Transverse colon (tissue), 4 donors: ENCODE measurements around the gene PDE9A. TPM values are rescaled to one million over a fixed set of nuclear protein-coding genes. Genes with fewer than 3 reads are reported as not detected.

Source experiments
- DNase-seq: peaks from one replicate; pipeline ENCODE4 v3.0.0-alpha.2; 2019
- H3K27ac ChIP-seq, 4 donors: fragments of 200-600 bp; sonication (generic); 2 replicates each; pipeline ENCODE4 v1.5.1; 2016 to 2018; ENCODE audit warnings: inconsistent platforms in 4 of 4
- H3K27me3 ChIP-seq: fragments of 200-600 bp; sonication (generic); 2 replicates; pipeline ENCODE4 v1.5.1; 2017; ENCODE audit warnings: inconsistent platforms
- H3K36me3 ChIP-seq, 4 donors: fragments of 200-600 bp; sonication (generic); 2 replicates each; pipeline ENCODE4 v1.5.1; 2017 to 2019; ENCODE audit warnings: inconsistent platforms in 4 of 4
- H3K4me1 ChIP-seq, 4 donors: fragments of 200-600 bp; sonication (generic); 2 replicates each; pipeline ENCODE4 v1.5.1; 2017 to 2020; ENCODE audit warnings: inconsistent platforms in 4 of 4
- H3K4me3 ChIP-seq, 4 donors: fragments of 200-600 bp; sonication (generic); 1 replicate in 1 of 4; 2 replicates in 3 of 4; pipeline versions ENCODE4 v1.5.1 to v1.6.1; 2017 to 2019; ENCODE audit warnings: inconsistent platforms in 4 of 4
- H3K9me3 ChIP-seq, 2 donors: fragments of 200-600 bp; sonication (generic); 2 replicates each; pipeline ENCODE4 v1.5.1; 2017 to 2019; ENCODE audit warnings: inconsistent platforms in 2 of 2
- EP300 ChIP-seq: sonication (generic); formaldehyde crosslinking; IDR thresholded peaks from one replicate; pipeline ENCODE4 v1.6.1; 2017; ENCODE audit warnings: antibody characterized with exemption, low read depth
- POLR2A ChIP-seq: fragments of 450-650 bp; IDR thresholded peaks from one replicate; pipeline ENCODE4 v1.6.1; 2016; ENCODE audit warnings: antibody characterized with exemption, mild to moderate bottlenecking, moderate library complexity
- POLR2AphosphoS5 ChIP-seq, 3 donors: sonication (generic); formaldehyde crosslinking; IDR thresholded peaks; one replicate each; pipeline ENCODE4 v1.6.1; 2016; ENCODE audit warnings: antibody characterized with exemption in 3 of 3
- WGBS, 2 donors: methylation state at CpG; one replicate each; pipeline ENCODE4 v1.1.5; 2018; ENCODE audit warnings: low coverage in 1 of 2; 5-methylcytosine and 5-hydroxymethylcytosine counted together
- in situ Hi-C, 4 donors: fragments of 200-750 bp; cut with MboI; loops; one replicate each; pipeline versions ENCODE4 v1.15.0 to v1.15.1; 2017; ENCODE audit warnings: low sequenced_read_pairs in 3 of 4, low pct_ligation_motif_present in 1 of 4, low pct_unique_long_range_greater_than_20kb in 1 of 4
- intact Hi-C: fragments of 100-400 bp; cut with DNase I; formaldehyde crosslinking; loops from one replicate; pipeline ENCODE4 v1.15.1; 2023; ENCODE audit warnings: low total_unique reads
- total RNA-seq, 4 donors: library from RNA; depleted of rRNA; stranded (reverse); fragments of >200 nt; gene quantifications; one replicate each; pipeline ENCODE4 v1.1.0, GENCODE V29; 2016
- TF ChIP-seq, protein P1 (sequence below), 5 experiments: fragments of 200-600 bp in 3 of 5; fragments of 450-650 bp in 2 of 5; sonication (generic) in 3 of 5; IDR thresholded peaks; 1 replicate in 2 of 5; 2 replicates in 3 of 5; pipeline ENCODE4 v1.5.1; 2016 to 2017; ENCODE audit warnings: antibody characterized with exemption in 5 of 5, inconsistent platforms in 3 of 5, mild to moderate bottlenecking in 2 of 5, moderate library complexity in 1 of 5

PDE9A gene
- total RNA-seq, 4 donors from 2014 or later: 65.7 to 673 (median 364) TPM

DNA sequence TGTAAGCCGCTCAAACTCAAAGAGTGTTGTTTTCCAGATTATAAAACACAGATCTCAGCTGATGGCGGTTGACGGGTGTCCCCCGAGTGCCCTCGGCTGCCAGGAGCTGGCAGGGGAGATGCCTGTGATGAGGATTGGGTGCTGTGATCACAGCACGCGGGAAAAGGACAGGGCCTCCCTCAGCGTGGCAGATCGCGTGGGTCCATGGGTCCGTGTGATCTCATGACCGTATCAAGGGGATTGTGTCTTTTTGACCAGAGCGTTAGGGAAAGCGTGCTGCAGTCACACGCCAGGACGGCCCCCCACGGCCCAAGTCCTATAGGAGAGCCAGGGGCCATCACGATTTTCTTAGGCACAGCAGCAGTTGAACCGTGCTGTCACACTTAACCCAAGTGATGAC, 51.9 kb downstream of the PDE9A start:
- TF ChIP-seq POLR2A (no peak), EP300 (no peak), POLR2AphosphoS5 (IDR thresholded peaks at IDR 0.05) (no peak)
- TF ChIP-seq, protein P1, sequence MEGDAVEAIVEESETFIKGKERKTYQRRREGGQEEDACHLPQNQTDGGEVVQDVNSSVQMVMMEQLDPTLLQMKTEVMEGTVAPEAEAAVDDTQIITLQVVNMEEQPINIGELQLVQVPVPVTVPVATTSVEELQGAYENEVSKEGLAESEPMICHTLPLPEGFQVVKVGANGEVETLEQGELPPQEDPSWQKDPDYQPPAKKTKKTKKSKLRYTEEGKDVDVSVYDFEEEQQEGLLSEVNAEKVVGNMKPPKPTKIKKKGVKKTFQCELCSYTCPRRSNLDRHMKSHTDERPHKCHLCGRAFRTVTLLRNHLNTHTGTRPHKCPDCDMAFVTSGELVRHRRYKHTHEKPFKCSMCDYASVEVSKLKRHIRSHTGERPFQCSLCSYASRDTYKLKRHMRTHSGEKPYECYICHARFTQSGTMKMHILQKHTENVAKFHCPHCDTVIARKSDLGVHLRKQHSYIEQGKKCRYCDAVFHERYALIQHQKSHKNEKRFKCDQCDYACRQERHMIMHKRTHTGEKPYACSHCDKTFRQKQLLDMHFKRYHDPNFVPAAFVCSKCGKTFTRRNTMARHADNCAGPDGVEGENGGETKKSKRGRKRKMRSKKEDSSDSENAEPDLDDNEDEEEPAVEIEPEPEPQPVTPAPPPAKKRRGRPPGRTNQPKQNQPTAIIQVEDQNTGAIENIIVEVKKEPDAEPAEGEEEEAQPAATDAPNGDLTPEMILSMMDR (IDR thresholded peaks at IDR 0.05): no peak
- Histone ChIP-seq H3K36me3 (peaks cover 0 to 5% (median 2%) of the 10 kb centered on the region in 4 donors), H3K9me3 (no peaks in the 10 kb centered on the region), H3K4me1 (no peaks in the 10 kb centered on the region), H3K4me3 (no peak overlapping the region), H3K27me3 (no peaks in the 10 kb centered on the region), H3K27ac (peak overlapping the region in 1 of 4 donors; percentile 3)
- intact Hi-C loops (no loop called here), in situ Hi-C loops (no loop called here)
- no peak for DNase-seq
- WGBS, 2 donors: 80 to 92% methylated on average over 1 to 18 of the region's 19 CpGs

DNA sequence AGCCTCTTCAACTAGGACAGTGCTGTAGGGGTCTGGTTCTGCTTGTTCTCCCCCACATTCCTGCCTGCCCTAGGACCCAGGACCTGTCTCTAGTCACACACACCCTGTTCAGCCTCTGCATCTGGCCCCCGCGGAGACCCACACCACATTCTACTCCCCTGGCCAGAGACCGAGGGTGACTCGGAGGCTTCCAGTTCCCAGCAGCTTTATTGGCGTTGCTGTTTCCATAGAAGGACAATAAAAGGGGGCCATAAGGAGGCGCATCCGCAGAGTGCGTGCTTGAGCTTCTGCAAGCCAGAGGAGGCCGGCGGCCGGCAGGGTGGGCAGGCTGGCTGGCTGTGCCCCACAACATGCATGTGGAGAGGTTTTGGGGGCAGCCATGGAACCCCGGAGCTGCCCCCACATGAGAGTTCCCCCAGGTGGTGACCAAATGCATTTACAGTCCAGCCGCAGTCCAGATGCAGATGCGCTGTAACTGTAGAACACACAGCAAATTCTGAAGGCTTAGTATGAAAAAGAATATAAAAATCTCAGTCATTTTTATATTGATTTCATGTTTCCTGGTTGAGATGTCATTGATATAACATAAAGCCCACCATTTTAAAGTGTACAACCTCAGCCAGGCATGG, 52.4 kb downstream of the PDE9A start:
- Histone ChIP-seq H3K27me3 (no peaks in the 10 kb centered on the region), H3K27ac (no peak overlapping the region), H3K4me3 (no peak overlapping the region), H3K9me3 (no peaks in the 10 kb centered on the region), H3K36me3 (peaks cover 0 to 5% (median 2%) of the 10 kb centered on the region in 4 donors), H3K4me1 (no peaks in the 10 kb centered on the region)
- WGBS, 2 donors: 77 to 78% methylated on average over 6 to 14 of the region's 14 CpGs
- intact Hi-C loops (no loop called here), in situ Hi-C loops (no loop called here)
- TF ChIP-seq POLR2AphosphoS5 (IDR thresholded peaks at IDR 0.05): no peak
- TF ChIP-seq EP300: no peak
- TF ChIP-seq, protein P1 (IDR thresholded peaks at IDR 0.05): no peak
- no peak for TF ChIP-seq POLR2A
- no peak for DNase-seq

DNA sequence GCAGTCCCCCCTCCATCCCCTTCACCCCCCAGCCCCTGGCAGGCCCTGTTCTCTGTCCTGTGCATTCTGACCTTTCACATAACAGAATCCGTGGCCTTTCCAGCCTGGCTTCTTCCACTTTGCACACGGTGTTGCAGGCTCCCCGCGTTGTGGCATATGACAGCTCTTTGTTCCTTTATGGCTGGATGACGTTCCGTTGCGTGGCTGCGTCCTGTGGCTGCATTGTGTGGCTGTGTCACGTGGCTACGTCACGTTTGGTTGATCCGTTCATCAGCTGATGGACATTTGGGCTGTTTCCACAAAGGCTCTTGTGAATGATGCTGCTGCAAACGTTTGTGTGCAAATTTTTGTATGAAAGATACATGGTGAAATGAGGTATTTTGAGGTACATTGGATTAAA, 53.3 kb downstream of the PDE9A start:
- no peak for TF ChIP-seq POLR2A
- TF ChIP-seq EP300: no peak
- no peak for TF ChIP-seq POLR2AphosphoS5 (IDR thresholded peaks at IDR 0.05)
- TF ChIP-seq, protein P1 (IDR thresholded peaks at IDR 0.05): no peak
- WGBS, 2 donors: 92 to 96% methylated on average over 4 to 13 of the region's 13 CpGs
- Histone ChIP-seq H3K27ac (no peak overlapping the region), H3K27me3 (no peaks in the 10 kb centered on the region), H3K9me3 (no peaks in the 10 kb centered on the region), H3K36me3 (peaks cover 0 to 3% (median under 1%) of the 10 kb centered on the region in 4 donors), H3K4me3 (no peak overlapping the region), H3K4me1 (no peaks in the 10 kb centered on the region)
- intact Hi-C loops: no loop called here
- no peak for DNase-seq
- in situ Hi-C loops: no loop called here

- in situ Hi-C loops: no loop called here
- no peak for DNase-seq
- no peak for TF ChIP-seq POLR2AphosphoS5 (IDR thresholded peaks at IDR 0.05)
- no peak for TF ChIP-seq EP300
- TF ChIP-seq, protein P1 (IDR thresholded peaks at IDR 0.05): no peak
- no peak for TF ChIP-seq POLR2A
- Histone ChIP-seq H3K9me3 (no peaks in the 10 kb centered on the region), H3K36me3 (peaks cover 0 to 3% (median 0%) of the 10 kb centered on the region in 4 donors), H3K4me1 (no peaks in the 10 kb centered on the region), H3K27ac (no peak overlapping the region), H3K4me3 (no peak overlapping the region), H3K27me3 (no peaks in the 10 kb centered on the region)
- WGBS, 2 donors: 81% methylated on average over 7 of the region's 7 CpGs; no CpG with 5 or more reads in 1 of the 2 donors
- intact Hi-C loops: no loop called here
Measured at GRCh38 chr21:42707207-42707830, 53.9 kb downstream of the PDE9A start.
